Measurements from ENCODE around the gene NLRP4. TPM values are rescaled to one million over a fixed set of nuclear protein-coding genes. Genes with fewer than 3 reads are reported as not detected.

The NLRP4 gene
- total and polyA plus RNA-seq, 11 donors, result not detected

GRCh38 chr19:55907286-55907685, 70.9 kb downstream of the NLRP4 start:
- ATAC-seq, result no peak
- Histone ChIP-seq H3K9me3 (peaks cover 0 to 10% (median 0%) of the 10 kb centered on the region in 12 donors), H3K27me3 (peaks cover 0 to 20% (median 0%) of the 10 kb centered on the region in 9 donors), H3K36me3 (no peaks in the 10 kb centered on the region), H3K4me3 (no peak overlapping the region), H3K27ac (no peak overlapping the region), H3K4me1 (no peaks in the 10 kb centered on the region)
- intact Hi-C loops (cut with DNase I), result no loop called here
- TF ChIP-seq, protein P1, sequence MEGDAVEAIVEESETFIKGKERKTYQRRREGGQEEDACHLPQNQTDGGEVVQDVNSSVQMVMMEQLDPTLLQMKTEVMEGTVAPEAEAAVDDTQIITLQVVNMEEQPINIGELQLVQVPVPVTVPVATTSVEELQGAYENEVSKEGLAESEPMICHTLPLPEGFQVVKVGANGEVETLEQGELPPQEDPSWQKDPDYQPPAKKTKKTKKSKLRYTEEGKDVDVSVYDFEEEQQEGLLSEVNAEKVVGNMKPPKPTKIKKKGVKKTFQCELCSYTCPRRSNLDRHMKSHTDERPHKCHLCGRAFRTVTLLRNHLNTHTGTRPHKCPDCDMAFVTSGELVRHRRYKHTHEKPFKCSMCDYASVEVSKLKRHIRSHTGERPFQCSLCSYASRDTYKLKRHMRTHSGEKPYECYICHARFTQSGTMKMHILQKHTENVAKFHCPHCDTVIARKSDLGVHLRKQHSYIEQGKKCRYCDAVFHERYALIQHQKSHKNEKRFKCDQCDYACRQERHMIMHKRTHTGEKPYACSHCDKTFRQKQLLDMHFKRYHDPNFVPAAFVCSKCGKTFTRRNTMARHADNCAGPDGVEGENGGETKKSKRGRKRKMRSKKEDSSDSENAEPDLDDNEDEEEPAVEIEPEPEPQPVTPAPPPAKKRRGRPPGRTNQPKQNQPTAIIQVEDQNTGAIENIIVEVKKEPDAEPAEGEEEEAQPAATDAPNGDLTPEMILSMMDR (IDR thresholded peaks at IDR 0.05), result no peak
- no peak for TF ChIP-seq POLR2A (IDR thresholded peaks at IDR 0.05)
- 65 to 78% (median 75%) methylated on average over 7 of the region's 7 CpGs for WGBS, 4 donors
- DNase-seq, result no peak

GRCh38 chr19:55907746-55908145, 71.4 kb downstream of the NLRP4 start:
- intact Hi-C loops (cut with DNase I), result no loop called here
- DNase-seq, result no peak
- Histone ChIP-seq H3K27ac (no peak overlapping the region), H3K9me3 (peaks cover 0 to 10% (median 0%) of the 10 kb centered on the region in 12 donors), H3K4me3 (no peak overlapping the region), H3K36me3 (no peaks in the 10 kb centered on the region), H3K27me3 (peaks cover 0 to 20% (median 0%) of the 10 kb centered on the region in 9 donors), H3K4me1 (no peaks in the 10 kb centered on the region)
- no peak for TF ChIP-seq POLR2A (IDR thresholded peaks at IDR 0.05)
- TF ChIP-seq, protein P1 (IDR thresholded peaks at IDR 0.05), result no peak
- no peak for ATAC-seq
- 76 to 85% (median 80%) methylated on average over 3 of the region's 3 CpGs for WGBS, 4 donors

GRCh38 chr19:55909801-55910200, 73.5 kb downstream of the NLRP4 start:
- Histone ChIP-seq H3K27me3 (peaks cover 0 to 20% (median 0%) of the 10 kb centered on the region in 9 donors), H3K4me1 (no peaks in the 10 kb centered on the region), H3K27ac (no peak overlapping the region), H3K9me3 (peaks cover 0 to 10% (median 0%) of the 10 kb centered on the region in 12 donors), H3K4me3 (no peak overlapping the region), H3K36me3 (no peaks in the 10 kb centered on the region)
- TF ChIP-seq, protein P1 (IDR thresholded peaks at IDR 0.05), result no peak
- TF ChIP-seq POLR2A (IDR thresholded peaks at IDR 0.05), result no peak
- DNase-seq (no peak), ATAC-seq (no peak)
- WGBS, 4 donors, result 27 to 43% (median 36%) methylated on average over 2 of the region's 2 CpGs
- intact Hi-C loops (cut with DNase I), result no loop called here

- H3K4me1 ChIP-seq, result no peaks in the 10 kb centered on the region
- intact Hi-C loops (cut with DNase I), result no loop called here
- no peak for ATAC-seq
- H3K27me3 ChIP-seq, result peaks cover 0 to 20% (median 0%) of the 10 kb centered on the region in 9 donors
- H3K27ac ChIP-seq, result no peak overlapping the region
- H3K36me3 ChIP-seq, result no peaks in the 10 kb centered on the region
- TF ChIP-seq, protein P1 (IDR thresholded peaks at IDR 0.05), result no peak
- TF ChIP-seq POLR2A (IDR thresholded peaks at IDR 0.05), result no peak
- no peak overlapping the region for H3K4me3 ChIP-seq
- WGBS, 4 donors, result 79 to 82% (median 81%) methylated on average over 7 of the region's 7 CpGs
- DNase-seq, result no peak
- peaks cover 0 to 25% (median 8%) of the 10 kb centered on the region in 12 donors for H3K9me3 ChIP-seq
Measured at GRCh38 chr19:55912916-55913315, 76.6 kb downstream of the NLRP4 start.
